Measurements from ENCODE around the gene RITA1.

Gene RITA1

GRCh38 chr12:113180333-113180732 is 5.2 kb upstream of the RITA1 start:
- no peak for DNase-seq

GRCh38 chr12:113181975-113182374 is 3.5 kb upstream of the RITA1 start:
- no peak for DNase-seq

- no peak for DNase-seq
Observed at GRCh38 chr12:113183030-113183589, 2.4 kb upstream of the RITA1 start.

- DNase-seq = no peak
Observed at GRCh38 chr12:113184098-113184899, 1.2 kb upstream of the RITA1 start.

GRCh38 chr12:113184900-113185179 is 681 bp upstream of the RITA1 start:
- peak; percentile 87 for DNase-seq

GRCh38 chr12:113186033-113186365 is 478 bp downstream of the RITA1 start:
- DNase-seq = no peak

- no peak for DNase-seq
Observed at GRCh38 chr12:113186666-113187325, 1.3 kb downstream of the RITA1 start.

GRCh38 chr12:113189361-113189760 is 3.8 kb downstream of the RITA1 start:
- no peak for DNase-seq

- DNase-seq = no peak
Observed at GRCh38 chr12:113190761-113191160, 5.2 kb downstream of the RITA1 start.

GRCh38 chr12:113191227-113191626 is 5.7 kb downstream of the RITA1 start:
- DNase-seq = no peak

GRCh38 chr12:113194971-113195391 is 9.5 kb downstream of the RITA1 start:
- DNase-seq = no peak

GRCh38 chr12:113195598-113195997 is 10.1 kb downstream of the RITA1 start:
- DNase-seq = no peak

GRCh38 chr12:113196582-113196981 is 11.1 kb downstream of the RITA1 start:
- DNase-seq = no peak

- DNase-seq = peak; percentile 75
Observed at GRCh38 chr12:113196990-113197389, 11.5 kb downstream of the RITA1 start.

- no peak for DNase-seq
Observed at GRCh38 chr12:113197518-113198077, 12.1 kb downstream of the RITA1 start.

GRCh38 chr12:113198296-113198695 is 12.8 kb downstream of the RITA1 start:
- DNase-seq = no peak

- DNase-seq = no peak
Observed at GRCh38 chr12:113200021-113200797, 14.7 kb downstream of the RITA1 start.

GRCh38 chr12:113201187-113202177 is 16.0 kb downstream of the RITA1 start:
- DNase-seq = no peak

- no peak for DNase-seq
Observed at GRCh38 chr12:113202300-113203075, 17.0 kb downstream of the RITA1 start.

- no peak for DNase-seq
Observed at GRCh38 chr12:113203852-113204760, 18.6 kb downstream of the RITA1 start.
